Activated T-cell treated with anti-CD3 and anti-CD28 coated beads, Interleukin-2, amount 50 U/mL, for 1 hour (primary cell): Measurements from ENCODE around the gene LPAR3.

Experiments
- DNase-seq: peaks from one replicate; pipeline ENCODE4 v3.0.0-alpha.2; 2020

LPAR3 gene

DNA sequence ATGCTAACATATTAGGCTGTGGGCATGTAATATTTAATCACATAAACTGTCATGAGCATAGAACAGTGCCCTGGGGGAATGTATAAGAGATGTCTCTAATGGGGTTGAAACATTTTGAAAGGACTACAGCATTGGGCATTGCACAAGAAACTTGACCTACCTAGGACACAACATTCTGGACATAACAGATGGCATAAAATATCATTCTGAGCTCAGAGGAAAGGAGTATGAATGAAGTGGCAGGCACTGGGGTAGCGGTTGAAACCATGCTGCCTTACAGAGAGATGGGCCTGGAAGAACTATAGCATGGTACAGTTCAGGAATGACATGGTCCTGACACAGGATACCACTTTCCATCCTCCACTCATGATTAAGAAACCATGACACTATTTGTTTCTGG lies 69.0 kb downstream of the LPAR3 start:
- no peak for DNase-seq

- DNase-seq: no peak
These were observed 69.5 kb downstream of the LPAR3 start for GRCh38 chr1:84823511-84823910.

DNA sequence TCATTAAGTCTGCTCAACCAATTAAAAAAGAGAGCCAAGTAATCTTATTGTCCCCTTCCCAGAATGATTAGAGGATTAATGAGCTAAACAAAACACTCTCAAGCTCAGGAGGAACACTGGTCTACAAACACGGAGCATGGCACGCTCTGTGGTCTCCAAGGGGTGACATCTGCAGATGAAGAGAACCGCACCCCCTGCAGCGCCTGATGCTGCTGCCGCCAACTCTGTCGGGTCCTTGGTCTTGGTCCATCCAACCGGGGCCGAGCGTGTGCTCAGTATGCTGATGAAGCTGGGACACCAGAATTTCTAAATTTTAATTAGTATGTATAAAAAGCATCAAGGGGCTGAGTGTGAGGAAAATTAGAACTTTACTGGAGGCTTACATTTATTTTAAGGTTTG lies 82.7 kb downstream of the LPAR3 start:
- DNase-seq: no peak

DNA sequence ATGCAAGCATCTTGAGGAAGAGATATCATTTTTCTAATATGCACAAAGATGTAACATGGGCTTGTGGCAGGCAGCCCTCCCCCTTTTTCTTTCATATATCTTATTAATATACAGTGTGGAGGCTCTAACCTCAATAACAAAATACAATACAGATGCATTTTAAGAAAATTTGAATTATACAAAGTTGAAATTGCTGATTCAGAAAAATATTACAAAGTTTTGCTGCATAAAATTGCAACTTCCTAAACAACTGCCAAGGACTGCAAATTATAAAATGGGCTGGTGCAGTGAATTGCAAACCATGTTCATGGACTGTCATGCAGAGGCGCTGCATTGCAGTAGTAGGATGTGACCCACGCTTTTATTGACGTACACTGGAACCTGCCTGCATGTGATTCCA lies 84.0 kb downstream of the LPAR3 start:
- DNase-seq: no peak

DNA sequence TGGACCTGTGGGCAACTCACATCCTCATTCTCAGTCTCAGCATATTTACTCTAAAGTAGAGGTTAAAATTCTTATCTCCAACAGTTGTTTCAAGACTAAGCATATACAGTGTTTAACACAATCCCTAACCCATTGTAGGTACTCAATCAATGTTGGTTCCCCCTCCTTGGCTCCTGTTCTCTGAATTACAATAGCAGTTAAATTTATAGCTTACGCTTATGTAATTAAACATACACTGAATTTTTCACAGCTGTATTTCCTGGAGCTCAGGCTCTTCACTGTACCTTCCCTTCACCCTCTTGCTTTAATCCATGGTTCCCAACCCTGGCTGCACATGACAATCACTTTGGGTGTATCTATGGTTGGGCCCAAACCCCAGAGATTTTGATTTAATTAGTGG lies 89.4 kb downstream of the LPAR3 start:
- DNase-seq: no peak

DNA sequence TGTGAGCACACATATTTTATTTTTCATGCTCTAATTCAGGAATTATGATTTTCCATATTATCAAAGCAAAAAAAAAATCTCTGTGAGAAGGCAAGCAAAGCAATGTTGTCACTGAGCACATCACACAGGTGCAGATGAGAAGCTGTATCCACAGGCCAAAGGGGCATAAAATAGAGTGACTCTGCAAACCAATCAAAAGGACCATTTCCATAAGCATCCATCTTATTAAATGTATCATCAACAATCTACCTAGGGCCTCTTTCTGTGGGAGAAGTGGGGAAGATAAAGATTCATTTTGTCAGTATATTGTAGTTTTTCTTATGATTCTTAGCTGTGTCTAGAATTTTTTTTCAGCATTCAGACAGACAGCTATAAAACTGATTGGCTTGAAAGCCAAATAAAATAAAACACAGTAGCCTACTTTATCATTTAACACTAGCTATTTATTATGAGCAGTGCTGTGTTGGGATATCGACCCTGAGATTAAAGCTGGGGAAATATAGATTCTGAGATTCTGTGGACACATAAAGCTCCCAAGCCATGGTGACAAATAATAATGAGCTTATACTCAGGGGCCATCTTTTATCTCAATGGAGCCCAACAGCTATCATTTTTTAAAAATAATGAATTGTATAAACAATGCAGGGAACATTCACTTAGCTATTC lies 90.3 kb downstream of the LPAR3 start:
- DNase-seq: no peak

DNA sequence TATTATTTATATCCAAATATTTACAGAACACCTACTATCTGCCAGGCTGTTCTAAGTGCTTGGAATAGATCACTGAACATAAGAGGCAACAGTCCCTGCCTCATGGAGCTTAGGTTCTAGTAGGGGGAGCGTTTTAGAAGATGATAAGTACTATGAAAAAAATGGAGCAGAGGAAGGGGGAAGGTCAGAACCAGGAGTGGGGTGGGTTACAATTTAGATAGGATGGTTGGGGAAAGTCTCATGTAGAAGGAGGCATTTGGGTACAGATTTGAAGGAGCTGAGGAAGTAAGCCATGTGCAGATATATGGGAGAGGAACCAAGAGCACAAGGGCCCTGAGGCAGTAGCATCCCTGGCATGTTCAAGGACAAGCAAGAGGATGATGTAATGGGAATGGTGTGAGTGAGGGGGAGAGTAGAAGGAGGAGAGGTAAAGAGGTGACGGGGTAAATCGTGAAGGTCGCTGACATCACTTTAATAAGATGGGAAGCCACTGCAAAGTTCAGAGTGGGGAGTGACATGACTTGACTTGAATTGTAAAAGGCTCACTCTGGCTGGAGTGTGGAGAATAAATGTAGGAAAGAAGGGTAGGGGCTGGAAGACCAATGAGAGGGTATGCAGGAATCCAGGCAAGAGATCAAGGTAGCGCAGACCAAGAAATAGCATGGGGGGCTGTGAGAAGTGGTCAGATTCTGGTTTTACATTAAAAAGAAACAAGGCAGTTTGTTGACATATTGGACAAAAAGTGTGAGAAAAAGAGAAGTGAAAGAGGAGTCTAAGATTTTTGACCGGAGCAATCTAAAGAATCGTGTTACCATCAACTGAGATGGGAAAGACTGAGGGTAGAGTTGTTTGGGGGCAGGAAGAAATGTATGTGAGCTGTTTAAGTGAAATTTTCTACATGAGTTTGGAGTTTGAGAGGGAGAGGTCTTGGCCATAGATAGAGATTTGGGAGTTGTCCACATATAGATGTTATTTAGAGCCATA lies 92.6 kb downstream of the LPAR3 start:
- no peak for DNase-seq

- no peak for DNase-seq
These were observed 95.4 kb downstream of the LPAR3 start for GRCh38 chr1:84797603-84798002.

DNA sequence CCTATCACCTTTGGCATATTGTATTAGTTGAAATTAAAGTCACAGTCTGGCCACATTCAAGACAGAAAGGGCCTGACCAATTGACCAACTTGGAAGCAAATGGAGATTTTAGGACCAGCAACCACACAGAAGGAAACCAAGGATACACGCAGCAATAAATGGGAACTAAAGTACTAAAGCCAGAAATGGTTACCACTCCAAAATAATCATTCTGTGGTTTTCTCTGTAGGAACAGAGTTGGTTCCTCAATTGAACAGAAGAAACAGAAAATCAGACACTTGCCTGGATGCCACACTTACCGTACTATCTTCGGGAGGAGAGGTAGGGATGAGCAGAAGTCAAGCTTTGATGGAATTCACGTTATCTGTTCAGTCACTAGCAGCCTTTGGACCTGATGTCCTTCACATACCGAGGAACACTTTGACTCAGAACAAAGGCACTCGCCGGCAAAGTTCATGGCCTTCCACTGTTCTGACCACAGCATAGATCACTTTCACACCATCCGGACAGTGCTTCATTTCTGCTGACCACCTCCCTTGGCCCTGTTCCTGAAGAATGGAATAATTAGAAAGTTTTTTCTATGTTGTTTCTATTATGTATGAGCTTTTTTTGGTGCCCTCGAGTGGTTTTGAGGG lies 96.9 kb downstream of the LPAR3 start:
- DNase-seq: no peak

DNA sequence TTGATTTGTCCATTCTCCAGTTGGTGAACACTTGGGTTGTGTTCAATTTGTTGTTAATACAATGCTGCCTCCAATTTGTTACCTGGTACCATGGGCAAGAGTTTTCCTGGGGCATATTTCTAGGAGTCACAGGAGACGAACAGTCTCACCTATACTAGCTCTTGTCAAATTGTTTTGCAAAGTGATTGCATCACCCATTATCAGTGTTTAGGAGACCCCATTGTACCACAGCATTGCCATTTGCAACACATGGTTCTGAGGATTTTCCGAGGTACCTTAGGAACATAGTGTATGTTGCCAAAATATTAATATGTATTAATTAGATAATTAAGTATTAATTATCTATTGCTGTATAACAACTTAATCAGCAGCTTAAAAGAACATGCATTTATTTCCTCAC lies 97.8 kb downstream of the LPAR3 start:
- DNase-seq: no peak

DNA sequence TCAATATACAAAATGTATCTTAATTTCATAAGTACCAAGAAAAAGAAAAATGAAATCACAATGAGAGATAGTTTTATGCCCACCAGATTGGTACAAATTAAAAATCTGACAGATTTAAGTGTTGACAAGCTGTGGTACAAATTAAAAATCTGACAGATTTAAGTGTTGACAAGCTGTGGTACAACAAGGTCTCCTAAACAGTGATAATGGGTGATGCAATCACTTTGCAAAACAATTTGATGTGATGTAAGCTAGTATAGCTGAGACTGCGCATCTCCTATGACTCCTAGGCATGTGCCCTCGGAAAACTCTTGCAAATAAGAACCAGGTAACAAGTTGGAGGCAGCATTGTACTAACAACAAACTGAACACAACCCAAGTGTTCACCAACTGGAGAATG lies 100.6 kb downstream of the LPAR3 start:
- DNase-seq: no peak

DNA sequence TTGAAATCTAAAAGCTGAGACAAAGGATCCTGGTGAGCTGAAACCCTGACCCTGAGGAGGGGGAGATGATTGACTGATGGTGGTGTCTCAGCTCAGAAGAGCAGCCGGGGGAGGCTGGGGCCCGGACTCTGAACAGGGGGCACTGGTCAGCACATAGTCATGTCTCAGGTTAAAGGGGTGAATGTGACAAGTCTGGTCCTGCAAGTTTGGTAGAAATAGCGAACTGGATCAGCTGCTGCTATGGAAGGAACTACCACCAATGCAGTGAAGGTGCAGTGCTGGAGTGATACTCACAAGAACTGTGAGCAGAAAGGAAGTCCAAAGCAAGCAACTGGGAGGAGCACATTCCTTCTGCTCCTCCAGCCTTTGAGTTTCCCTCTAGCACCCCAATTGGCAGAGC lies 104.0 kb downstream of the LPAR3 start:
- DNase-seq: no peak

DNA sequence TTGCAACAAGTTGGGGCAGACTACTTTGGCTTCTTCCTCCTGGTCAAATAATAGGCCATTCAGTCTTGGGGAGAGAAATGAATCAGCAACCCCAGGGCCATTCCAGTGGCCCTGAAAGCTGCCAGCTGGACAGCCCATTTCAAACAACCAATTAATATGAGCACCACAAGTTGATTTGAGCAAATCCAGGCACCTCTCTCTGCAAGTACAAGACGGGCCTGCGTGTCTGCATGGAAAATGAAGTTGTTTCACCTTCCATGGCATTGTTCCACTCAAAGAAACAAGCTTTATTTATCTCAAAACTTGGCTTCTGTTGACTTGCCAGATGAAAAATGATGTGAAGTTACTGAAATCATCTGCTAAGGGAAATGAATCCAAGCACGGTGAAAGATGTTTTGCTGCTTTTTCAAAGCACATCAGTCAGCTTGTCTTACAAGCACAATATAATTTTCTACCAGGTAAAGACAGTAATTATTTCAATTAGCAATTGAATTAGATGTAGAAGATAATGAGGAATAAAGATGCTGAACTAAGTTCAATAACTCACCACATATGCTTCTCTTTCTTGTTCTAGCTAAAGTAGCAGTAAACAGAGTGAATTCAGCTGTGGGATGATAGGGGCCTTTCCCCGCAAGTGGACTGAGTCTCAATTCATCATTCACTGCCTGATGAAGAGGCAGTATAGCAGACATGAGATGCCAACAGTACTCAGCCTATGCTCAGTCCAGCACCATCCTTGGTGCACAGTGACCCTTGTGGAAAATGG lies 107.6 kb downstream of the LPAR3 start:
- no peak for DNase-seq

GRCh38 chr1:84782881-84783280 lies 110.1 kb downstream of the LPAR3 start:
- DNase-seq: no peak

- peak; percentile 85 for DNase-seq
These were observed 110.8 kb downstream of the LPAR3 start for GRCh38 chr1:84781946-84782771.

DNA sequence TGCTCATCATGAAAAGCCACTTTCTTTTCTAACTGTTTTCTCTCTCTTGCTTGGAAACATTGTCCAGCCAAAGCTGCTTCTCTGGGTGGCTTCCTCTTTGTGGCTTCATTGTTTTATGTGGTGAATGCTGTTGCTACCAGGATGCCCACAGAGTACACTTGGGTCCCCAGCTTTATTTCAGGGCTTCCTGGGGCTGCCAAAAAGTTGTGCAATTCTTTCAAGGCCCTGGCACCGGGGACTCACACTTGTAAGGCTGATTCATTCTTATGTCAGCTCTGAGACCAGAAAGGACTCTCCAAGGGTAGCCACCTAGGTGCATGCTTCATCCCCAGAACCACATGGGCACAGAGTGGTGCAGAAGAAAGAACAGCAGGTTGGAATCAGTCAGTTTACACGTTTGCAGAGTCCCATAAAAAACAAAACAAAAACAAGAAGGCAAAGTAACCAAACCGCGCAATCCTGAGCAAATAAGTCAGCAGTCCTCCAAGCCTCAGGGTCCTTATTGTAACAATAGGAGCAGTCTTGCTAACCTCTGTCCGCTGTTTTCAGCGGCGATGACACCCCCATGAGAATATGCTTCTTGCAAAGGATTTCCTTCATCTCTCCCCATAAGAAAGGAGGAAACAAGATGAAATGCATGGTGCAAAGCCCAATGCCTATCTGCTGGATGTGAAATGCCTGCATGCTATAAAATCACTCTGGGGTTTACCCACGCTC lies 112.8 kb downstream of the LPAR3 start:
- DNase-seq: no peak

DNA sequence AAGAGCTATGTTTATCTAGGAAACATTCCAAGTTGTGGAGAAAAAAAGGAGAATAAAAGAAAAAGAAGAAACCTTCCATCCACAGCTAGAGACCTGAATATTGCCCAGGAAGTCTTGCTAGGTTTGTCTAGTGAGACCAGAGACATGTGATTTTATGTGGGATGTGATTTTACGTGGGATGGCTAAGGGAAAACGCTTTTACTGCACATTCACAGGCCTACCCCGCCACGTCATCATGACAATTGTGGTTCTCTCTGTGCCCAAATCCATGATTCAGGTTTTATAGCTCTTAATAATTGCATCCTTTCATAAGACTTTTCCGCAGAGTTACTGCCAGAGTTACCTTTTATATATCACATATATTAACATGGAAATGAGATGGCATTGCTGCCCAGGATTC lies 116.4 kb downstream of the LPAR3 start:
- no peak for DNase-seq

- no peak for DNase-seq
These were observed 117.5 kb downstream of the LPAR3 start for GRCh38 chr1:84775535-84775920.

DNA sequence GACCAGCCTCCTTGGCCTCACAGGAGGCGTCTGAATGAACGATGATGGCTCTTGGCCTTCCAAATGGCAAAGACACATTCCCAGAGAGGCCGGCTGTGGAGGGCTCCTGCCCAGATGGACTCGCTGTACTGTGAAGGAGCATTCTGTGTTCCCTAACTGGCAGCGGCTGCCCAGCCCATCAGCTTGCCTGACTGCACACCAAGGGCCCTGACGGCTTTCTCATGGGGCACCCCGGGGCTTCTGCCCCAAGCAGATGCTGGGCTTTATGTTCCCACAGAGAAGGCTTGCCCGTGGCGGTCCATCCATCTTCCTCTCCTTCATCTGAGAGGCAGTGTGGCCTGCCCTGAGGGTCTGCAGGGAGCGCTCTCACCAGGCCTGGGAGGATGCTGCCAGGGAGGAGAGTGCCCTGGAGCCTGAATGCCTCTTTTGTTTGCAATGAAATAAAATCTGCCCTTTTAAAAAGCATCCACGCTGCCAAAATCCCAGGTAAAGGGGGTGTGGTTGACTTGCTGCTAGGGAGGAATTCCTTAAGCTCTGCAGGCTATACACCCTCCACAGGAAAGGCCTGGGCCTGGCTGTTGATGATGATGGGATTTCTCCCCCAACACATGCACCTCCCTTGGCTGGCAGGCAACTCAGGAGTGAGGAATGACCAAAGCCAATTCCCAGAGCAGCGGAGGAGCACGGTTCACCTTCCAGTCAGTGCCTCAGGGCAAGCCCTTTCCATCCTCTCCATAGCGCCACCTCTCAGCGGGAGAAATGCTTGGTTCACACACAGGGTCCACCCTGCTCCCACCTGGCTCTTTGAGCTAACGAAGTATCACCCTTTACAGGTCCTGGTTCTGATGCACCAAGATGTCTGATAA lies 118.1 kb downstream of the LPAR3 start:
- DNase-seq: no peak

DNA sequence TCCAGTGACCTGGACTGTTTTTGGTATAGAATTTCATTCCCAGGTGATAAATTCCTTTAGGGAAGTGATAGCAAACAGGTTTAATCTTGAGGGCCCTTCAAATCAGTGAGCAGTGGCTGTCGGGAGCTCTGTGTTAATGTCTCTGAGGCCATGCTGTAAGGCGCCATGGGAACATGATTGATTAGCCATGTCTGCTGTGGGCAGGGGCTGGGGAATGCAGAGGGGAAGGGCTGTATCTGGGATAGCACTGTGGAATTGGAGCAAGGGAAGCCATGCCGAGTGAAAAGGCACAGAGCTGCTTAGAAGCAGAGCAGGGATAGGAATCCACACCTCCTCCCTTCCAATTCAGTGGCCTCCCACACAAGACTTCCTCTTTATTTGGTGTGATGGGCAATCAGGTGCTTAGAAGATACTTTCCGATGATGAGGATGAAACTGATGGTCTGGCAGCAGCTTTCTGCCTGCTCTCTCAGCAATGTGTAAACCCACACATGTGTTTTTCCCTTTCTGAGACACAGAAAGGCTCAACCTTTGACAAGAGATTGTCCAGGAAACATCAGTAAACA lies 119.0 kb downstream of the LPAR3 start:
- DNase-seq: no peak
